Stimulated activated naive CD8-positive, alpha-beta T cell treated with anti-CD3 and anti-CD28 coated beads, Interleukin-15, Interleukin-2, amounts not matched to agents 100 ng/mL and 50 ng/mL, for 24 hours (primary cell): ENCODE results near the gene SFN.
"Not testable (repeated sequence)": the region's sequence is repeated elsewhere in the genome, so short reads cannot be mapped to it uniquely, and the experiment has no call there.

Source experiments
- H3K27ac Mint-ChIP-seq: one replicate; pipeline ENCODE4 v1.8.0; 2021; ENCODE audit warnings: mild to moderate bottlenecking, mixed read lengths
- H3K27me3 Mint-ChIP-seq: one replicate; pipeline ENCODE4 v1.8.0; 2021; ENCODE audit warnings: mixed read lengths
- H3K36me3 Mint-ChIP-seq: one replicate; pipeline ENCODE4 v1.8.0; 2021; ENCODE audit warnings: low read depth, mixed read lengths
- H3K4me1 Mint-ChIP-seq: one replicate; pipeline ENCODE4 v1.8.0; 2021; ENCODE audit warnings: low read depth, mixed read lengths
- H3K4me3 Mint-ChIP-seq: one replicate; pipeline ENCODE4 v1.8.0; 2021; ENCODE audit warnings: mild to moderate bottlenecking, mixed read lengths
- H3K9me3 Mint-ChIP-seq: one replicate; pipeline ENCODE4 v1.8.0; 2021; ENCODE audit warnings: mixed read lengths

The SFN gene

GRCh38 chr1:26853600-26853999, 9.3 kb upstream of the SFN start:
- H3K4me3 Mint-ChIP-seq, result no peak overlapping the region
- no peaks in the 10 kb centered on the region for H3K27me3 Mint-ChIP-seq
- H3K36me3 Mint-ChIP-seq, result peaks cover 64% of the 10 kb centered on the region
- no peaks in the 10 kb centered on the region for H3K9me3 Mint-ChIP-seq
- no peaks in the 10 kb centered on the region for H3K4me1 Mint-ChIP-seq
- H3K27ac Mint-ChIP-seq, result no peak overlapping the region

DNA sequence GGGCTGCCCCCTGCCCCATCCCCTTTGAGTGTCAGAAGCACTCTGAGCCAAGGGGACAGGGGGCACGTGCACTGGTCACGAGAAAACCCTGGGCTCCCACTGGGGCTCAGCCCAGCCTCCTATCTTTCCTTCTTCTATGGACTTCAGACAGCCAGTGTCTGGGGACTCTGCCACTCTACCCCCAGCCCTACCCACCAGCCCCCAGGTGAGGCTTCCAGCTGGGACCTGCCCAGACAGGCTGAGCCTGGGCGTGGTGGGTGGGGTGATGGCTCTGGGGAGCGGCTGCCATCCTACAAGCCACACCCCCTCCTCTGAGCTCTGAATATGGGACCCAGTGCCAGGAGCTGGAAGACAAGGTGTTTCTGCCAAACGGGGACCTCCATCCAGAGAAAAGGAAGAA, 8.0 kb upstream of the SFN start:
- Mint-ChIP-seq H3K4me3 (no peak overlapping the region), H3K27ac (peak overlapping the region; percentile 19), H3K9me3 (no peaks in the 10 kb centered on the region), H3K4me1 (no peaks in the 10 kb centered on the region), H3K36me3 (peaks cover 53% of the 10 kb centered on the region), H3K27me3 (no peaks in the 10 kb centered on the region)

GRCh38 chr1:26855636-26856035, 7.3 kb upstream of the SFN start:
- Mint-ChIP-seq H3K4me1 (no peaks in the 10 kb centered on the region), H3K9me3 (no peaks in the 10 kb centered on the region), H3K36me3 (peaks cover 48% of the 10 kb centered on the region), H3K27me3 (no peaks in the 10 kb centered on the region), H3K4me3 (no peak overlapping the region), H3K27ac (no peak overlapping the region)

GRCh38 chr1:26856181-26856580, 6.8 kb upstream of the SFN start:
- Mint-ChIP-seq H3K36me3 (peaks cover 43% of the 10 kb centered on the region), H3K27me3 (no peaks in the 10 kb centered on the region), H3K9me3 (no peaks in the 10 kb centered on the region), H3K4me3 (no peak overlapping the region), H3K27ac (no peak overlapping the region), H3K4me1 (no peaks in the 10 kb centered on the region)

DNA sequence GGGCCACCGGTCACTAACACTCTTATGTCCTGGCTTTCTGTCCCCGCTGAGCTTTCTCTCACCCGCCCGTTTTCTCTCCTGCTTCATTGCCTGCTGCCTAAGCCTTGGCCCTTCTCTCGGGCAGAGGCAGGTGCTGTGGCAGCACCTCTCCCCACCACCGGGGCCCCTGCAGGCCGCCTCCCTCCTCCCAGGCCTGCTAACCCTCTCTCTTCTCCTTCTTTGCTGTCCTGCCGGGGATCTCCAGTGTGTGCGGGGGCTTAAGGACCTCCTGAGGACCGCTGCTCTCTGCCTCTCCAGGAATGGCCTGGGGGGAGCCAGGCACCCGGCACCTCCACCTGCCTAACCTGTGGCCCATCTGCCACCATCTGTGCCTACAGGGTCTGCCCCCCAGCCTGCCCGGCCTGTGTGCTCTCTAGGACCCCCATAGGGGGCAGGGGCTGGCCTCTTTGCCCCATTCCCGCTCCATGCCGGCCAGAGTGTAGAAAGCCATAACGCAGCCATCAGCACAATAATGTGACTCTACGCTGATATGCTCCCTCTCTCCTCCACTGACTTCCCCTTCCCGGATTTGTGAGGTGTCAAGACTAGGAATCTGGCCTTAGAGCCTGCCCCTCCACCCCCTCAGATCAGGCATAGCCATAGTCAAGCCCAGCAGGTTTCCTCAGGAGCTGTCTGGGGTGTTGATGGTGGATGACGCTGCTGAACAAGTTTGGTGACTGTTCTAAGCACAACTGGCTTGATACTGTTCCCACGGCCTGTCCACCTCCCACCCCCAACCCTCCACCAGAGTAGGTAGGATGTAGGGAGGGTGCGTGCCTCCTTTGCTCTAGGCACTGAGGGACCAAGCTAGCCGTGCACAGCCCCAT, 6.1 kb upstream of the SFN start:
- H3K36me3 Mint-ChIP-seq, result peaks cover 37% of the 10 kb centered on the region

DNA sequence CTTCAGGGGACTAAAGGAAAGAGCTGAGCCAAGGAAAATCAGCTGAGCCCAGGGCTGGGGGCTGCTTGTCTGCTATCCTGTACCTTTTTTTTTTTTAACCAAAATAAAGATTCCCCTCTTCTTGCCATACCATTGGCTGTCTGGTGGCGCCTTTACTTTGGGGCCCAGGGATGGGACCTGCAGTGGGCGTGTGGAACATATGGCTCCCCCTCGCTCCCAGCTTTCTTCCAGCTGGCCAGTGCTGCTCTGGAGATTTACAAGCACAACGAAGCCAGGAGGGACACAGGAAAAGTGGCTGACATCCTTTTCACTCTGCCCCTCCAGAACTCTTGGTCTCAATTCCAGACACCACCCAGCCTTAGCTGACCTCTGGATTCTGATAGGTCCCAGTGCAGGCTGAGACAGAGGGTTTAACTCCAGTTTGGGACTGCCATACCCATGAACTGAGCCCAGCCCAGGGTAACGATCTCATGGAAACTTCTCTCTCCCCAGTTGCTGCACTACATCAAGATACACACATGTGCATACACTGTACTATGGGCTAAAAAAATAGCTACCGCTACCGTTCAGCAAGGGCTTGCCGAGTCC, 5.4 kb upstream of the SFN start:
- H3K27ac Mint-ChIP-seq, result no peak overlapping the region
- no peaks in the 10 kb centered on the region for H3K9me3 Mint-ChIP-seq
- no peak overlapping the region for H3K4me3 Mint-ChIP-seq
- H3K4me1 Mint-ChIP-seq, result peaks cover 5% of the 10 kb centered on the region
- peaks cover 29% of the 10 kb centered on the region for H3K36me3 Mint-ChIP-seq
- H3K27me3 Mint-ChIP-seq, result no peaks in the 10 kb centered on the region

More for the DNA sequence above, 6.1 kb upstream of the SFN start:
- H3K27me3 Mint-ChIP-seq, result no peaks in the 10 kb centered on the region
- H3K4me3 Mint-ChIP-seq, result no peak overlapping the region
- H3K9me3 Mint-ChIP-seq, result no peaks in the 10 kb centered on the region
- H3K27ac Mint-ChIP-seq, result peak overlapping the region; percentile 21
- H3K4me1 Mint-ChIP-seq, result no peaks in the 10 kb centered on the region

GRCh38 chr1:26858160-26858559, 4.8 kb upstream of the SFN start:
- peaks cover 24% of the 10 kb centered on the region for H3K36me3 Mint-ChIP-seq

GRCh38 chr1:26858891-26859640, 3.9 kb upstream of the SFN start:
- no peaks in the 10 kb centered on the region for H3K27me3 Mint-ChIP-seq
- H3K36me3 Mint-ChIP-seq, result peaks cover 18% of the 10 kb centered on the region
- no peak overlapping the region for H3K27ac Mint-ChIP-seq
- H3K4me3 Mint-ChIP-seq, result no peak overlapping the region
- H3K9me3 Mint-ChIP-seq, result no peaks in the 10 kb centered on the region
- H3K4me1 Mint-ChIP-seq, result peaks cover 15% of the 10 kb centered on the region

More at GRCh38 chr1:26858160-26858559, 4.8 kb upstream of the SFN start:
- H3K4me1 Mint-ChIP-seq, result peaks cover 6% of the 10 kb centered on the region
- no peaks in the 10 kb centered on the region for H3K27me3 Mint-ChIP-seq
- no peak overlapping the region for H3K27ac Mint-ChIP-seq
- no peaks in the 10 kb centered on the region for H3K9me3 Mint-ChIP-seq
- no peak overlapping the region for H3K4me3 Mint-ChIP-seq

DNA sequence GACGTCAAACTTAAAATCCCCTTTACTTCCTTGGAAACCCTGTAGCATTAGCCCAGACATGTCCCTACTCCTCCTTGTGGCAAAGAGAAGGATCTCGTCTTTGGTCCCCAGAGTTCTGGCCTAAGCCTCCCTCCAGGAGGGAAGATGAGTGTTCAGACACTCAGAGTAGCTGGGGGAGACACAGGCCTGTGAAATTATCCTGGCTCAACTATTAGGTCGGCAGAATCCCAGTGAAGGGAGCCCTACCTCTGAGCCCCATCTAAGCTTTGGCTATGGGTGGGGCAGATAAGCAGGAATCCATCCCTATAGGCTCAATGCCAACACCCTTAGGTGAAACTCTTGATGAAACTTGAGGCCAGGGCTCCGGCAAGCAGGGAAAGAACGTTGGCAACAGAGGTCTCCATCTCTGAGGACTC, 1.7 kb upstream of the SFN start:
- Mint-ChIP-seq H3K36me3 (no peaks in the 10 kb centered on the region), H3K4me1 (peaks cover 23% of the 10 kb centered on the region), H3K4me3 (no peak overlapping the region), H3K27me3 (no peaks in the 10 kb centered on the region), H3K27ac (no peak overlapping the region), H3K9me3 (no peaks in the 10 kb centered on the region)

GRCh38 chr1:26861889-26862378, 1.0 kb upstream of the SFN start:
- Mint-ChIP-seq H3K27me3 (no peaks in the 10 kb centered on the region), H3K4me1 (peaks cover 23% of the 10 kb centered on the region), H3K9me3 (no peaks in the 10 kb centered on the region), H3K27ac (no peak overlapping the region), H3K4me3 (no peak overlapping the region), H3K36me3 (no peaks in the 10 kb centered on the region)

DNA sequence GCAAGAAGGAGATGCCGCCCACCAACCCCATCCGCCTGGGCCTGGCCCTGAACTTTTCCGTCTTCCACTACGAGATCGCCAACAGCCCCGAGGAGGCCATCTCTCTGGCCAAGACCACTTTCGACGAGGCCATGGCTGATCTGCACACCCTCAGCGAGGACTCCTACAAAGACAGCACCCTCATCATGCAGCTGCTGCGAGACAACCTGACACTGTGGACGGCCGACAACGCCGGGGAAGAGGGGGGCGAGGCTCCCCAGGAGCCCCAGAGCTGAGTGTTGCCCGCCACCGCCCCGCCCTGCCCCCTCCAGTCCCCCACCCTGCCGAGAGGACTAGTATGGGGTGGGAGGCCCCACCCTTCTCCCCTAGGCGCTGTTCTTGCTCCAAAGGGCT, 732 bp downstream of the SFN start:
- Mint-ChIP-seq H3K4me1 (peaks cover 23% of the 10 kb centered on the region), H3K27me3 (no peaks in the 10 kb centered on the region), H3K27ac (no peak overlapping the region), H3K4me3 (peak overlapping the region; percentile 84), H3K9me3 (no peaks in the 10 kb centered on the region), H3K36me3 (no peaks in the 10 kb centered on the region)

DNA sequence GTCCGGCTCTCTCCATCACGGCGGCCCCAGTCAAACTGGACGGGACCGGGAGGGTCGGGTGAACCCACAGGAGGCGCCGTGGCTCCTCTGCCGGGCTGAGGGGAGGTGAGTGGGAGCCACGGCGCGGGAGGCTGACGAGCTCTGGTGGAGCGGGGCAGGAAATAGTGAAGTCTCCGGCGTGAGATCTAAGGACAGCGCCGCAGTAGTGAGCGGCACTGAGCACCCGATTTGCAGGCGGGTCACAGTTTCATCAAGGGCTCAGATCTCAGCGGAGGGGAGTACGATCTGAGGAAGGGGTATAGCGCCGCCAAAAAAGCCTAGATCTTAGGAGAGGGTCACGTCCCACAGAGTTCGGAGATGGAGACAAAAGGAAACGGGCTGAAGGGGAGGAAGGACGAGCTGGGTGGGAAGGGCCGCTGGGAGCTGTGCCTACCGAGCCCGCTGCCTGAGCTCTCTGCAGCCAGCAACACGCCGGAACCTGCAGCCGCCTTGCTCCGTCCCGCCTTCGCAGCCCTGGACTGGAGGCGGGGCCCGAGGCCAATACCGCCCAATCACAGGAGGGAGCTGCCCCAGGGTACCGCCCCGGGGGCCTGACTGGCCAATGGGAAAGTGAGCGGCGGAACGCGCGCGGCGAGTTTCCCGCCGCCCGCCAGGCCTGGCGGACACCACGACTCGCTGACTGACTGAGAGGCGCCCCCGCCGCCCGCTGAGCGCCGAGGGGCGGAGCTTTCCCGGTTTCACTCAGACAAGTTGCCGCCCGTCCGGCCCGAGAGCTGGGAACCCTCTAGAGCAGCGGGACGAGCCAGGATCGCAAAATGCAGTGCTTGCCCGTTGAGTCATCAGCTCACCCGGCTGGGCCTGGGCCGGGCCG, 1.9 kb downstream of the SFN start:
- Mint-ChIP-seq H3K27ac (peak overlapping the region; percentile 91), H3K27me3 (no peaks in the 10 kb centered on the region), H3K4me1 (peaks cover 23% of the 10 kb centered on the region), H3K4me3 (peak overlapping the region; percentile 84), H3K9me3 (no peaks in the 10 kb centered on the region), H3K36me3 (no peaks in the 10 kb centered on the region)

DNA sequence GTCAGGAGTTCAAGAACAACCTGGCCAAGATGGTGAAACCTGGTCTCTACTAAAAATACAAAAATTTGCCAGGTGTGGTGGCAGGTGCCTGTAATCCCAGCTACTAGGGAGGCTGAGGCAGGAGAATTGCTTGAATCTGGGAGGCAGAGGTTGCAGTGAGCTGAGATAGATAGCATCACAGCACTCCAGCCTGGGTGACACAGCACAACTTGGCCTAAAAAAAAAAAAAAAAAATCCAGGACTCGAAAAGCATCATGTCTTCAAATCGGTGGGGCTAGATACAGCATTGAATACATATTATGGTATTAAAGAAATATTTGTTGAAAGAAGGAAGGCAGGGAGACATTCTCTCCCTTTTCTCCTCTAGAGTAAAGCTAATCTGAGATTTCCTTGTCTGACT, 10.1 kb downstream of the SFN start:
- not testable (repeated sequence) for H3K27me3 Mint-ChIP-seq, H3K4me3 Mint-ChIP-seq, H3K27ac Mint-ChIP-seq

GRCh38 chr1:26874896-26875295, 11.9 kb downstream of the SFN start:
- H3K27ac Mint-ChIP-seq, result no peak overlapping the region
- H3K36me3 Mint-ChIP-seq, result peaks cover 16% of the 10 kb centered on the region
- H3K27me3 Mint-ChIP-seq, result no peaks in the 10 kb centered on the region
- H3K4me3 Mint-ChIP-seq, result no peak overlapping the region
- no peaks in the 10 kb centered on the region for H3K9me3 Mint-ChIP-seq
- no peaks in the 10 kb centered on the region for H3K4me1 Mint-ChIP-seq

More for the DNA sequence above, 10.1 kb downstream of the SFN start:
- H3K9me3 Mint-ChIP-seq, H3K36me3 Mint-ChIP-seq, H3K4me1 Mint-ChIP-seq: not testable (repeated sequence)
